ENCODE data around the gene ATP8B4. TPM values are rescaled to one million over a fixed set of nuclear protein-coding genes. Genes with fewer than 3 reads are reported as not detected.

ATP8B4 gene
- total RNA-seq, 1 donor from 2014 or later, result 9.4 TPM

DNA sequence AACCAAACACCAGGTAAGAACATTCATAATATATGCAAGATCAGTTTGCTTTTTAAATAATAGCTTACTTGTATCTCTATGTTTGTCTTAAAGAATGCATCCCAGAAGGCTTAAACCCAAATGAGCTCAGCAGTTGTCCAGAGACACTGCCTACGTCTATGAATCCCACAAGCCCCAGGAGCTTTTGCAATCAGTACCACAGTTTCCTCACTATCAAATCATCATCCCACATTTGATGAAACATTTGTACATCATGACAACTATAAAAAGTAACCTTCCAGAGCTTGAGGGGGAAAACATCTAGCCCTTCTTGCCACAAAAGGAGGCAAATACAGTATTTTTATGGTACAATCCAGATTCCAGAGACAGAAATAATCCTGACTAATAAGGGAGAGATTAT lies 63.7 kb downstream of the ATP8B4 start:
- intact Hi-C loops (cut with DNase I), result no loop called here
- Histone ChIP-seq H3K4me1 (peaks cover 7% of the 10 kb centered on the region), H3K27ac (peak overlapping the region; percentile 51), H3K4me3 (peak overlapping the region; percentile 11), H3K36me3 (no peaks in the 10 kb centered on the region), H3K9me3 (no peaks in the 10 kb centered on the region), H3K27me3 (no peaks in the 10 kb centered on the region)
- ATAC-seq (peak; percentile 56), DNase-seq (no peak)
- TF ChIP-seq, protein P1, sequence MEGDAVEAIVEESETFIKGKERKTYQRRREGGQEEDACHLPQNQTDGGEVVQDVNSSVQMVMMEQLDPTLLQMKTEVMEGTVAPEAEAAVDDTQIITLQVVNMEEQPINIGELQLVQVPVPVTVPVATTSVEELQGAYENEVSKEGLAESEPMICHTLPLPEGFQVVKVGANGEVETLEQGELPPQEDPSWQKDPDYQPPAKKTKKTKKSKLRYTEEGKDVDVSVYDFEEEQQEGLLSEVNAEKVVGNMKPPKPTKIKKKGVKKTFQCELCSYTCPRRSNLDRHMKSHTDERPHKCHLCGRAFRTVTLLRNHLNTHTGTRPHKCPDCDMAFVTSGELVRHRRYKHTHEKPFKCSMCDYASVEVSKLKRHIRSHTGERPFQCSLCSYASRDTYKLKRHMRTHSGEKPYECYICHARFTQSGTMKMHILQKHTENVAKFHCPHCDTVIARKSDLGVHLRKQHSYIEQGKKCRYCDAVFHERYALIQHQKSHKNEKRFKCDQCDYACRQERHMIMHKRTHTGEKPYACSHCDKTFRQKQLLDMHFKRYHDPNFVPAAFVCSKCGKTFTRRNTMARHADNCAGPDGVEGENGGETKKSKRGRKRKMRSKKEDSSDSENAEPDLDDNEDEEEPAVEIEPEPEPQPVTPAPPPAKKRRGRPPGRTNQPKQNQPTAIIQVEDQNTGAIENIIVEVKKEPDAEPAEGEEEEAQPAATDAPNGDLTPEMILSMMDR (IDR thresholded peaks at IDR 0.05), result no peak

DNA sequence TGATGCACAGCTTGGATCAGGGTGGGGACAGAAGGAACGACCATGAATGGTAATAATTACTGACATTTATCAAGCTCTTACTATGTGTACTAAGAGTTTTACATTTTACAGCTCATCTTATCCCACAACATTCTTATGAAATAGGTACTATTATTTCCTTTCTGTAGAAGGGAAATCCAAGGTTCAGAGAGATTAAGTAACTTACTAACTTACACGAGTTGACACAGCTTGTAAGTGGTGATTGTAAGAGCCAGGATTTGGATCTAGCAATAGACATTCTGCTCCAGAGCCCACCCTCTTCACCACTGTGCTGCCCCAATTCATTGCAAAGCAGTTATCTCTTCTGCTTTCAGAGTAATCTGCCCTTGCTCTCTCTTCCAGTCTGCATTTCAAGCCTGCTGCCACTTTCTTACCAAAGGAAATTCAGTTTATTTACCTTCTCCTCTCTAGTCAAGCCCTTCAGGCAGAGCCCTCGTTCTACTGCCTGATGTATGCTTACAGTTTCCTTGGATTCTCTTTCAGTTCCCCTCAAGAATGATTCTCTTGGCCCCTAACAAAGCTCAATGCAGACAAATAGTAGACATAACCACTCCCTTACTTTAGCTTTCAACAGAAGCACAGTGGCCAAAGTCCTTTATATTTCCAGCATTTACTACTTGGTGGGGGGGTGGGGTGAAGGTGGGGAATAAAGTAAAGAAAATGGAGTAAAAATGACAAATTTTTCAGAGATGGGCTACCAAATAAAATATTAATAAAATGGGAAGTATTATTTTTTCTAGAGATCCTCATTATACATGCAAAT lies 65.8 kb downstream of the ATP8B4 start:
- ATAC-seq, result no peak
- peaks cover 4% of the 10 kb centered on the region for H3K4me1 ChIP-seq
- TF ChIP-seq, protein P1 (IDR thresholded peaks at IDR 0.05), result no peak
- no peak for DNase-seq
- no peak overlapping the region for H3K4me3 ChIP-seq
- intact Hi-C loops (cut with DNase I), result no loop called here
- H3K36me3 ChIP-seq, result no peaks in the 10 kb centered on the region
- H3K9me3 ChIP-seq, result no peaks in the 10 kb centered on the region
- H3K27me3 ChIP-seq, result no peaks in the 10 kb centered on the region
- H3K27ac ChIP-seq, result no peak overlapping the region

DNA sequence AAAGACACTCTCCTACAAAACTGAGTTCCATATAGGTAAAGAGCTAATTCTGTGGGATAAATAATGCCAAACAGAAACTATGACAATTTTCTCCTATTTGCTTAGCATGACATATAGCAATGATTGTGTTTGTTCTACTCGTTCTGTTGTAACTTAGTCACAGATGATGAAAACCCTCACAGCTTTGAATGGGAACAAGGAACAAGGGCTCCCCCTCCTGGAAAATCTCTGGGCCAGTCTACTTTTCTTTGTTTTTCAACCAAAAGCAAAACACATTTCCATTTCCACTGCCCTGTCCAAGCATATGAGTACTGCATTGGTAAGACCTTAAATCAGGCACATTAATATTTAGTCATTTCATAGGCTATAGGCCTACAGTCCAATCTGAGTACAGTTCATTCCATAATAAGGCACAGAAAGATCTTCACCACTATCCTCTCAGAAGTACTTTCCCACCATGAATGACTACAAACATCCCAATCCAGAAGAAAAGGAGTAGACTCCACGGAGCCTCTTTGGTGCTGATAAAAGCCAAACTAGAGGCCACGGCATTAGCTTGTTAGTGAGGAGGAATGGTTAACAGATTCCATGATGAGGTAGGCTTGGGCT lies 67.1 kb downstream of the ATP8B4 start:
- no peak overlapping the region for H3K27ac ChIP-seq
- H3K4me3 ChIP-seq, result no peak overlapping the region
- H3K4me1 ChIP-seq, result no peaks in the 10 kb centered on the region
- peak; percentile 78 for ATAC-seq
- no peaks in the 10 kb centered on the region for H3K27me3 ChIP-seq
- no peak for DNase-seq
- H3K36me3 ChIP-seq, result no peaks in the 10 kb centered on the region
- no peaks in the 10 kb centered on the region for H3K9me3 ChIP-seq
- intact Hi-C loops (cut with DNase I), result no loop called here
- TF ChIP-seq, protein P1 (IDR thresholded peaks at IDR 0.05), result peak; percentile 58

DNA sequence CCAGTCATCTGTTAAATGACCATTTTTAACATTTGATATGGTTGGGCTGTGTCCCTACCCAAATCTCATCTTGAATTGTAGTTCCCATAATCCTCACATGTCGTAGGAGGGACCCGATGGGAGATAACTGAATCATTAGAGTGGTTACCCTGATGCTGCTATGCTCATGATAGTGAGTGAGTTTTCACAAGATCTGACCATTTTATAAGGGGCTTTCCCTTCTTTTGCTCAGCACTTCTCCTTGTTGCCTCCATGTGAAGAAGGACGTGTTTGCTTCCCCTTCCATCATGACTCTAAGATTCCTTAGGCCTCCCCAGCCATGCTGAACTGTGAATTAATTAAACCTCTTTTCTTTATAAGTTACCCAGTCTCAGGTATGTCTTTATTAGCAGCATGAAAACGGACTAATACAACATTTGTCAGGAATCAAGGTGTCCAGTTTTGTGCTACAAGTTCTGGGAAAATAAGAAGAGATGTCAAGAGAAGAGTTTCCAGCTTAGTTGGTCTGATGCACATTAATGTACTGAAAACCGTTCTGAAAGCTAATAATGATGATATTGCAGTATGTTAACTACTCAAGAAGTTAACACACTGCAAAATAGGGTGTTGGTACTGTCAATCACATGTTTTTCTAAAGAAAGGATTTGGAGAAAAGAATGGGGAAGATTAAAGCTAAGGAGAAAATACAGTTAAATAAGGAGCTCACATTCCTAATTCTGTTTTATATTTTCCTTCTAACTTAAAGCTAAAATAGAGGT lies 67.9 kb downstream of the ATP8B4 start:
- no peaks in the 10 kb centered on the region for H3K4me1 ChIP-seq
- H3K9me3 ChIP-seq, result no peaks in the 10 kb centered on the region
- H3K27me3 ChIP-seq, result no peaks in the 10 kb centered on the region
- TF ChIP-seq, protein P1 (IDR thresholded peaks at IDR 0.05), result no peak
- no peak overlapping the region for H3K4me3 ChIP-seq
- intact Hi-C loops (cut with DNase I), result no loop called here
- H3K27ac ChIP-seq, result no peak overlapping the region
- DNase-seq, result no peak
- H3K36me3 ChIP-seq, result no peaks in the 10 kb centered on the region
- no peak for ATAC-seq

DNA sequence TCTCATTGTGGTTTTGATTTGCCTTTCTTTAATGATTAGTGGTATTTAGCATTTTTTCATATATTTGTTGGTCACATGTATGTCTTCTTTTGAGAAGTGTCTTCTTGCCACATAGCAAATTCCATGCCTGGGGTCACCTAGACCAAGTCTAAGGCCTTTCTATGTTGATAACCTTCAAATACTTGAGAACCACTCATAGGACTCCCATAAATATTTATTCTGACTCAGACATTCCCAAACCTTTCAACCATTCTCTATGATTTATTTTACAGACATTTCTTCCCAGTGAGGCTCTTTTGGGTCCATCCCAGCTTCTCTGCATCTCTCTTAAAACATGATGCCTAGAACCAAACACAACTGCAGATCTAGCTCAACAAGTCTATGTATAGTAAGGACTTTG lies 69.2 kb downstream of the ATP8B4 start:
- Histone ChIP-seq H3K4me3 (no peak overlapping the region), H3K36me3 (no peaks in the 10 kb centered on the region), H3K9me3 (no peaks in the 10 kb centered on the region), H3K27me3 (no peaks in the 10 kb centered on the region), H3K4me1 (no peaks in the 10 kb centered on the region), H3K27ac (no peak overlapping the region)
- DNase-seq, result no peak
- TF ChIP-seq, protein P1 (IDR thresholded peaks at IDR 0.05), result no peak
- intact Hi-C loops (cut with DNase I), result no loop called here
- no peak for ATAC-seq

Data from upper lobe of right lung (tissue), 1 donor.